Astrocyte (in vitro differentiated cells and primary cell): ENCODE measurements around the gene PLB1.

Source experiments
- CTCF ChIP-seq: IDR thresholded peaks from 2 replicates; pipeline ENCODE4 v1.5.1; 2011; ENCODE audit warnings: low read depth, mild to moderate bottlenecking, inconsistent platforms, low read length, moderate library complexity; ENCODE audit not compliant: insufficient read depth
- EZH2 ChIP-seq: IDR thresholded peaks from 2 replicates; pipeline ENCODE4 v1.6.1; 2012; ENCODE audit warnings: mild to moderate bottlenecking, low read length, inconsistent platforms; ENCODE audit not compliant: insufficient read depth

GRCh38 chr2:28488858-28489575 lies 6.8 kb upstream of the PLB1 start:
- TF ChIP-seq CTCF (no peak), EZH2 (no peak)
